ENCODE data around the gene RUNX3.

- TF ChIP-seq KAT7 (CRISPR knock-in tag; IDR thresholded peaks at IDR 0.05; ENCODE audit: borderline replicate concordance) (no peak), ETV6 (CRISPR knock-in tag; IDR thresholded peaks at IDR 0.05) (no peak), USF2 (CRISPR knock-in tag; IDR thresholded peaks at IDR 0.05) (no peak), CDX4 (CRISPR knock-in tag; IDR thresholded peaks at IDR 0.05; ENCODE audit: borderline replicate concordance) (no peak), CTCF (IDR thresholded peaks at IDR 0.05) (no peak), SP1 (CRISPR knock-in tag; conservative IDR thresholded peaks at IDR 0.05) (no peak), AFF4 (CRISPR knock-in tag; IDR thresholded peaks at IDR 0.05; ENCODE audit: borderline replicate concordance) (no peak), NR2C2 (CRISPR knock-in tag; IDR thresholded peaks at IDR 0.05) (no peak), NR3C1 (CRISPR knock-in tag; conservative IDR thresholded peaks at IDR 0.05; ENCODE audit: low read depth) (no peak)
Observed at GRCh38 chr1:24864370-24864777, 65.7 kb downstream of the RUNX3 start.

All from WTC11 (cell line).